DMS53 (cell line): ENCODE data around the gene OR13J1.
"Not testable (repeated sequence)": the region's sequence is repeated elsewhere in the genome, so short reads cannot be mapped to it uniquely, and the experiment has no call there.

Experiments used
- DNase-seq: peaks from one replicate; lab custom pipeline; 2025; lab: John Stamatoyannopoulos, UW

Gene OR13J1, protein sequence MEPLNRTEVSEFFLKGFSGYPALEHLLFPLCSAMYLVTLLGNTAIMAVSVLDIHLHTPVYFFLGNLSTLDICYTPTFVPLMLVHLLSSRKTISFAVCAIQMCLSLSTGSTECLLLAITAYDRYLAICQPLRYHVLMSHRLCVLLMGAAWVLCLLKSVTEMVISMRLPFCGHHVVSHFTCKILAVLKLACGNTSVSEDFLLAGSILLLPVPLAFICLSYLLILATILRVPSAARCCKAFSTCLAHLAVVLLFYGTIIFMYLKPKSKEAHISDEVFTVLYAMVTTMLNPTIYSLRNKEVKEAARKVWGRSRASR

GRCh38 chr9:35870351-35870923 lies at the start of gene OR13J1:
TSS of gene OR13J1 (minus strand) at chr9:35870401. CDS start at chr9:35870401, 0 bp downstream.
- DNase-seq: no peak

GRCh38 chr9:35919212-35920008 lies 49.2 kb upstream of the OR13J1 start:
- DNase-seq: no peak

DNA sequence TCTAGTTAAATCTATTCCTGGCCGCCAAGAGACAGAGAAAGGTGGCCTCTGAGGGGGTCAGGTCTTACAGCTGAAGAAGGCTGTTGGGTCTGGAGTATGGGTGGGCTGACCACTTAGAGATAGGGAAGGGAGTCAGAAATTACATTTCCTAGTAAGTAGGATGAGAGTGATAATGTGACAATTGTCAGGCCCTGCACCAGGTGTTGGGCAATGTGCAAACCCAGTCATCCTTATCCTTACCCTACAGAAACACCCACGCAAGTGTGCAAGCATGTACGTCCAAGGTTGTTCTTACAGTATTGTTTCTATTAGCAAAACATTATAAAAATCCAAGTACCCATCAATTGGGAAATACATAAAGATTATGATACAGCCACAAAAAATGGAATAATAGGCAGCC lies 48.6 kb upstream of the OR13J1 start:
- DNase-seq: no peak

DNA sequence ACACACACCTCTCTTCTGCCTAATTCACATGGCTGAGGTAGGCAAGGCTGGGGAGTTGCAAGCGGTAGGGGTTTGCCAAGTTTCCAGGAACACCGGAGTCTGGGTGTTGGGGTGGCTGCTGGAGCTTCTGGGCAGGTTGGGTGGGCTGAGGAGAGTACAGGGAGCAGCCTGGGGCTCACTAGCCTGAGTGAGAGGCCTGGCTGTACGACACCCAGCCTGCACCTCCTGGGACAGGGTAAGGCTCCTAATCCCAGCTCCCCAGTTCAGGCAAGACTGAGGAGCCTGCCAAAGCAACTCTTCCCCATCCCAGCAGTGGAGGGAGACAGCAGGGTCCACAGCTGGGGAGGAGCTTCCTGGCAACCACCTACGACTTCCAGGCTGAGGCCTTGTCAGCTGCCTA lies 47.1 kb upstream of the OR13J1 start:
- DNase-seq: no peak

- no peak for DNase-seq
Measured at GRCh38 chr9:35915681-35916294, 45.6 kb upstream of the OR13J1 start.

- DNase-seq: no peak
Measured at GRCh38 chr9:35914301-35914807, 44.2 kb upstream of the OR13J1 start.

- DNase-seq: not testable (repeated sequence)
Measured at GRCh38 chr9:35913429-35913828, 43.2 kb upstream of the OR13J1 start.

GRCh38 chr9:35912791-35913400 lies 42.7 kb upstream of the OR13J1 start:
- no peak for DNase-seq

- no peak for DNase-seq
Measured at GRCh38 chr9:35911690-35912089, 41.5 kb upstream of the OR13J1 start.

DNA sequence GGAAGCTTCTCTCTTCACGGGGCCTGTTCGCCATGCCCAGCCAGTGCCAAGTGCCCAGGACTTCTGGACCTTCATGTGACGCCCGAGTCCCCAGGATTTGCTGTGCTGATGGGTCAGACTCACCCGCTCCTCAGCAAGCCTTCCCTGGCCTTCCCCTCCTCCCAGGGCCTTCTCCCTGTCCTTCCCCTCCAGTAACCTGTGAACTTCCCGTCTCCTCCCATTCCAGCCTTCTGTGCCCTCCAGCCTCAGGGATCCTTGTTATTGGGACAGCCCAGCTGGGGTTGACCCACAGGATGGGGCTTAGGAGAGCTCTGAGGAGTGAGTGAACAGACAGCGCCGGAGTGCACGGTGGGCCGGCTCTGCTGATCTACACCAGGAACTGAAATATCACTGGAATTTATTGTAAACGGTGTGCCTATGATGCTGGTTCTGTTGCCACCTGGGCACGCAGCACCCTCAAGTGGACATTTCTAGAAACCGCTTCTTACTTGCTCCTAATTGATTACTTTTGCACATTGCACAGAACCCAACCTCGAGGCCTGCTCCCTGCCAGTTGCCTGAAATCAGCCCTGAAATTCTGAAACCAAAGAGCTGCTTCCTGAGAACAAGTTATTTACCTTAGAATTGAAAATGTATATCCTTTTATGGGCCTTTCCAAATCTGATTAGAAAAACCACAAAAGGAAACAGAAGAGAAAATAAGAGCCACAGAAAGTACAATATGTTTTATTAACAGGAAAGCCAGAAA lies 40.6 kb upstream of the OR13J1 start:
- DNase-seq: peak; percentile 75

GRCh38 chr9:35909687-35910612 lies 39.7 kb upstream of the OR13J1 start:
- DNase-seq: no peak

GRCh38 chr9:35909274-35909673 lies 39.1 kb upstream of the OR13J1 start, which contains the start of gene SPAAR:
TSS of gene SPAAR (plus strand) at chr9:35909490. CDS start at chr9:35910464, 974 bp downstream.
- DNase-seq: no peak

GRCh38 chr9:35908504-35909125 lies 38.4 kb upstream of the OR13J1 start:
- DNase-seq: no peak

DNA sequence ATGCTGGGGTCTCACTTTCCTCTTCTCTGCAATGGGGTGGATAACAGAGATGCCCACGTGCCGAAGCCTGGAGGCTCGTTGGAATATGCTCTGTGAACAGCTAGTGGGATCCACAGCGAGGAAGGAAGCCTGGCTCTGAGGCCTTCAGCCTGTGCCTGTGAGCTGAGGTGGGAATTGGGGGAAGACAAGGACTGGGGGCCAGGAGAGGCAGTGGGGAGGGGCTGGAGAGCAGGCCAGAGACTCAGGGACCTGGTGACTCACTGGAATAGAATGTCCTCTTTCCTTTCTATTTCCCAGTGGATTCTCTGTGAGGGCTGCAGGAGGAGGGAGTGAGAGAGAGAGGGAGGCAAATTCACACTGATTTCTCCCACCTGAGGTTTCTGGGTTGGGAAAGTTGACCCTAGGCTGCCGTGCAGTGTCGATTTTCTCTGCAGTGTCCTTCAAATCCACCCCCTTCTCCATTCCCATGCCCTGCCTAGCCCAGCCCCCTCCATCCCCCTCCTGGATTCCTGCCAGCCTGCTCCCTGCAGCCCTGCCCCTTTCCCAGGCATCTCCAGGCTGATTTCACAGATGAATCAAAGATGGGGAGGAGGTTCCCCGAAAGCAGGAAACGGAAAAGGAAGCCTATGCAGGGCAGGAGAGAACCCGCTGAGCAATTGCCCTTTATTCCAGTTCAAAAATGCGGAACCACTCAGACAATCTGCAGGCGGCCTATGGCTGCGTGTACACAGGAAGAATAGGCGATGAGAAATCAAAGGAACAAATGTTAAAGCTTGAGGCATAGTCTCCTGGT lies 37.7 kb upstream of the OR13J1 start:
- DNase-seq: peak; percentile 51

DNA sequence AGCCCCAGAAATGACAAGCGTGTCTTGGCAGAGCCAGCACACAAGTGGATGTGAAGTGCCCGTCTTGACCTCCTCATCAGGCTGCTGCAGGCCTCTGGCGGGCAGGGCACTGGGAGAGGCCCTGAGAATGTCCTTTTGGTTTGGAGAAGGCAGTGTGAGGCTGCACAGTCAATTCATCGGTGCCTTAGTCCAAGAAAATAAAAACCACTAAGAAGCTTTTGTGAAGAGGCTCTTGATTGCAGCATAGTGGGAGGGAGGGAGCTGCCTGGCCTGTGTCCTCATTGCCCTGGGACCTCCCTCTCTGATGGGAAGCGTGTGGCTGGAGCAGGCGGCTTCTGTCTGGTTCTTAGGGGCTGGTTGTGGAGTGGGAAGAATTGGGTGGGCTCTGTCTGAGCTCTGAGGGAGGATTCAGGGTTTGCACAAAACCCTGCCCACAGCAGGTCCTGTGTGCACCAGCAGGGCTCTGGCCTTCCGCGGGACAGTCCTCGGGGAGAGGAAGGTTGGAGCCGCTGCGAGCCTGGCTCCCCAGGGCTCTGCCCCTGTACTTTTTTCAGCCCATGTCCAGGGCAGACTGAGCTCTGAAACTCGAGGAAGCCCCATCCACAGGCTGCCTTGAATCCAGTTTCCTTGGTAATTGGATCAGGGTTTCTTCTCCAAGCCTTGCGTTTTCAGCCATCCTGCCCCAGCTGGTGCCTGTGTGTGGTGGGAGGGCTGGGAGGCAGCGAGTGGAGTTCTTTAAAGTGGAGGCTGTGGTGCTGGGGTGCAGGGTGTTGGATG lies 36.9 kb upstream of the OR13J1 start:
- no peak for DNase-seq

DNA sequence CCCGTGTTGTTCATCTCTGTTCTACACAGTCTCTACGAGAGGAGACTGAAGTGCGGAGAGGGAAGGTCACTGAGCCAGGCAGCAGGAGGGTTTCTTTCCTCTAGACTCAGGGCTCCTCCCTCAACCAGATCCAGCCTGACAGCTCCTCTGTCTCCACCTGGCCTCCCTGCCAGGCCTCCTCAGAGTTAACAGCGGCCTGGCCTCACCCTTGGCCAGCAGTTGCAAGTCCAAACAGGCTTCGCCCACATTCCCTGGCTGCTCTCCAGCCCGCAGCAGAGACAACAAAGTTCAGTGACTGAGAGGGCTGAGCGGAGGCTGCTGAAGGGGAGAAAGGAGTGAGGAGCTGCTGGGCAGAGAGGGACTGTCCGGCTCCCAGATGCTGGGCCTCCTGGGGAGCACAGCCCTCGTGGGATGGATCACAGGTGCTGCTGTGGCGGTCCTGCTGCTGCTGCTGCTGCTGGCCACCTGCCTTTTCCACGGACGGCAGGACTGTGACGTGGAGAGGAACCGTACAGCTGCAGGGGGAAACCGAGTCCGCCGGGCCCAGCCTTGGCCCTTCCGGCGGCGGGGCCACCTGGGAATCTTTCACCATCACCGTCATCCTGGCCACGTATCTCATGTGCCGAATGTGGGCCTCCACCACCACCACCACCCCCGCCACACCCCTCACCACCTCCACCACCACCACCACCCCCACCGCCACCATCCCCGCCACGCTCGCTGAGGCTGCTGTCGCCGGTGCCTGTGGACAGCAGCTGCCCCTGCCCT lies 35.9 kb upstream of the OR13J1 start, which contains the start of gene HRCT1:
HRCT1 (plus strand) TSS at position 291 of the 768 bp plus-strand sequence; CDS start at position 377, 86 bp downstream.
- DNase-seq: peak; percentile 61
